KMS-11 (cell line): ENCODE measurements around the gene RALGPS1.

Experiments
- H2AFZ ChIP-seq: fragments of 200-600 bp; sonication (generic); 2 replicates; pipeline ENCODE4 v1.6.1; 2016; ENCODE audit warnings: antibody characterized with exemption, mixed run types, low read depth
- H3K27ac ChIP-seq: fragments of 200-600 bp; sonication (generic); 2 replicates; pipeline ENCODE4 v1.6.1; 2016; ENCODE audit warnings: mild to moderate bottlenecking, mixed run types
- H3K27me3 ChIP-seq: fragments of 200-600 bp; sonication (generic); 2 replicates; pipeline ENCODE4 v1.6.1; 2017; ENCODE audit warnings: mild to moderate bottlenecking, low read depth, mixed run types, moderate library complexity; ENCODE audit not compliant: insufficient read depth
- H3K36me3 ChIP-seq: fragments of 200-600 bp; sonication (generic); 2 replicates; pipeline ENCODE4 v1.6.1; 2017; ENCODE audit warnings: mild to moderate bottlenecking, mixed run types; ENCODE audit not compliant: insufficient read depth
- H3K4me1 ChIP-seq: fragments of 200-600 bp; sonication (generic); 2 replicates; pipeline ENCODE4 v1.6.1; 2016; ENCODE audit warnings: mild to moderate bottlenecking, low read depth, mixed run types; ENCODE audit not compliant: poor library complexity, severe bottlenecking
- H3K4me2 ChIP-seq: fragments of 200-600 bp; sonication (generic); 2 replicates; pipeline ENCODE4 v1.7.0; 2016; ENCODE audit warnings: mild to moderate bottlenecking, mixed run types
- H3K4me3 ChIP-seq: fragments of 200-600 bp; sonication (generic); IDR thresholded peaks from 2 replicates; pipeline ENCODE4 v1.6.1; 2017; ENCODE audit warnings: low read depth, low read length, mixed read lengths; ENCODE audit not compliant: insufficient read depth
- H3K79me2 ChIP-seq: fragments of 200-600 bp; sonication (generic); 2 replicates; pipeline ENCODE4 v1.6.1; 2016; ENCODE audit warnings: low read depth, mixed run types; ENCODE audit not compliant: insufficient read depth
- H3K9ac ChIP-seq: fragments of 200-600 bp; sonication (generic); 2 replicates; pipeline ENCODE4 v1.6.1; 2016; ENCODE audit warnings: mild to moderate bottlenecking, mixed run types
- H4K20me1 ChIP-seq: fragments of 200-600 bp; sonication (generic); 2 replicates; pipeline ENCODE4 v1.6.1; 2016; ENCODE audit warnings: mild to moderate bottlenecking, mixed run types; ENCODE audit not compliant: insufficient read depth
- TF ChIP-seq, protein P1 (sequence below): fragments of 200-600 bp; sonication (generic); conservative IDR thresholded peaks from 2 replicates; pipeline ENCODE4 v1.6.1; 2017; ENCODE audit warnings: low read depth, mild to moderate bottlenecking, antibody characterized with exemption, low read length, moderate library complexity, mixed read lengths

Gene RALGPS1

DNA sequence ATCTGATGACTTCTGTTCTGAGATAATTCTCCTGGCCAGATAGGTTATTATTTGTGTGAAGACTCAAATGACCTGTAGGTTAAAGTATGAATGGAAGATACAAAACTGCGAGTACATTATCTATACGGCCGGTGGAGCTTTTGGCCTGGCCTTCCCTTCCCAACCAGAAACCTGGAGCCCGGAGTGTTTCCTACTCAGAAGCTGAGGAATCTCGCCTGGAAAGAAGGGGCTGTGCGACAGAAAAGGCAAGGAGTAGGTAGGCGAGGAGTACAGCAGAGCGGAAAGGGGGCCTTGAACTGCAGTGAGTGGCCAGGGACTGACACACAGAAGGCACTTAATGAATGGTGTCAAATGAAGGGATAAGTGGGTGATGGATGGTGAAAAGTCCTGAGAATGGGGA lies 173.3 kb downstream of the RALGPS1 start:
- H3K79me2 ChIP-seq: no peaks in the 10 kb centered on the region
- TF ChIP-seq, protein P1, sequence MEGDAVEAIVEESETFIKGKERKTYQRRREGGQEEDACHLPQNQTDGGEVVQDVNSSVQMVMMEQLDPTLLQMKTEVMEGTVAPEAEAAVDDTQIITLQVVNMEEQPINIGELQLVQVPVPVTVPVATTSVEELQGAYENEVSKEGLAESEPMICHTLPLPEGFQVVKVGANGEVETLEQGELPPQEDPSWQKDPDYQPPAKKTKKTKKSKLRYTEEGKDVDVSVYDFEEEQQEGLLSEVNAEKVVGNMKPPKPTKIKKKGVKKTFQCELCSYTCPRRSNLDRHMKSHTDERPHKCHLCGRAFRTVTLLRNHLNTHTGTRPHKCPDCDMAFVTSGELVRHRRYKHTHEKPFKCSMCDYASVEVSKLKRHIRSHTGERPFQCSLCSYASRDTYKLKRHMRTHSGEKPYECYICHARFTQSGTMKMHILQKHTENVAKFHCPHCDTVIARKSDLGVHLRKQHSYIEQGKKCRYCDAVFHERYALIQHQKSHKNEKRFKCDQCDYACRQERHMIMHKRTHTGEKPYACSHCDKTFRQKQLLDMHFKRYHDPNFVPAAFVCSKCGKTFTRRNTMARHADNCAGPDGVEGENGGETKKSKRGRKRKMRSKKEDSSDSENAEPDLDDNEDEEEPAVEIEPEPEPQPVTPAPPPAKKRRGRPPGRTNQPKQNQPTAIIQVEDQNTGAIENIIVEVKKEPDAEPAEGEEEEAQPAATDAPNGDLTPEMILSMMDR: no peak
- no peak overlapping the region for H3K27ac ChIP-seq
- H3K9ac ChIP-seq: no peak overlapping the region
- H3K4me2 ChIP-seq: no peak overlapping the region
- no peaks in the 10 kb centered on the region for H4K20me1 ChIP-seq
- no peak overlapping the region for H2AFZ ChIP-seq
- H3K4me3 ChIP-seq: no peak overlapping the region
- no peaks in the 10 kb centered on the region for H3K27me3 ChIP-seq
- no peaks in the 10 kb centered on the region for H3K36me3 ChIP-seq
- H3K4me1 ChIP-seq: no peaks in the 10 kb centered on the region

DNA sequence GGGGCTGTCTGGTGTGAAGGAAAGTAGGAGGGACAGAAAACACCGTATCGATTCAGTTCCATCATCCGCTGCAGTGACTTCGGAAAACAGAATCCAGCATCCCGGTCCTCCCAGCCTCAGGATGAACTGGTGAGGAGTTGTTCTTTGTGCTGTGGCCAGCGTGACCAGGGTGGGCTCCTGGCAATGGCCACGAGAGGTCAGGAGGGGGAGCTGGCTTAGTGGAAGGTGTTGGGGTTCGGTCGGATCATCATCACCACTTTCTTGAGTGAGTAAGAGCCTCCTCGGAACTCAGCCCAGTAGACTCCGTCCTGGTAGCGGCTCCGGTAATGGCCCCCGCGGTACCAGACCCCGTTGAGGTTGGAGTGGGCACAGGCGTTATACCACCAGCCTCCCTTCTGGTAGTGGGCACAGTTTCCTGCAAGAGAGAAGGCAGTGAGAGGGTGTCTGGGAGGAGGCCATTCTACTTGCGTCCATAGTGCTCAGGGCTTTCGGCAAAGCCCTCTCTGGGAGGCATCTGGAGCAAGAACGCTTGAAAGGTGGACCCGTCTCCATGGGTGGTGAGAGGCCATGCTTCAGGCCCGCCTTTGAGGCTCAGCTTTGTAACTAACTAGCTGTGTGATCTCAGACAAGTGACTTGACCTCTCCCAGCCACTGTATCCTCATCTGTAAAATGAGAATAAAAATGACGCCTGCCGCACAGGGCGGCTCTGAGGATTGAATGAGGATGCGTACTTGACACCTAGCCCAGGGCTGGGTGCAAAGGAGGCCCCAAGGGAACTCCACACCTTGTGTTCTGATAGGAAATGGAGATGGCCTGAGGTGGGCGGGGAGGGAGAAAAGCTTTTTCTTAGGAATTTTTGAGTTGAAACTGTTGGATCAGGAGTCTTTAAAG lies 174.4 kb downstream of the RALGPS1 start:
- no peaks in the 10 kb centered on the region for H3K27me3 ChIP-seq
- H3K27ac ChIP-seq: no peak overlapping the region
- TF ChIP-seq, protein P1: no peak
- no peaks in the 10 kb centered on the region for H4K20me1 ChIP-seq
- H3K9ac ChIP-seq: no peak overlapping the region
- no peaks in the 10 kb centered on the region for H3K36me3 ChIP-seq
- H3K4me1 ChIP-seq: no peaks in the 10 kb centered on the region
- no peaks in the 10 kb centered on the region for H3K79me2 ChIP-seq
- no peak overlapping the region for H3K4me2 ChIP-seq
- no peak overlapping the region for H2AFZ ChIP-seq
- no peak overlapping the region for H3K4me3 ChIP-seq

DNA sequence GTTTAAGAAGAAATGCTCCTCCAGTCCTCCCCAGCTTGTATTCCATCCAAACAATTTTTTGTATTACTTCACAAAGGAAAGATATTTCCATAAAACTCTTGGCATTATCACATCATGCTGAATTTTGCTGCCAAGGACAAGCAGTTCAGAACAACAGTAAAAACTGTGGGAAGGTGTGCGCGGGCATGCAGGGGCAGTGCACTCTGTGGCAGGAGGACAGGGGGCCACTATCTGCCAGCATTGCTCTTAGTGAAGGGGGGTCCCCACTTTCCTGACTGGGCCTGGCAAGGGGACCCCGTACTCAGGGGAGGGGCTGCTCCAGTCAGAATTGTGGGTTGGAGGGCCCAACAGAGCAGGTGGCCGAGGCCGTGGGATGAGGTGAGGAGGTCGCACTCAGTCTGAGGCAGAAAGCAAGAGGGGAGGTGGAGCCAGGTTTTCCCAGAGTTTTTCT lies 175.1 kb downstream of the RALGPS1 start:
- TF ChIP-seq, protein P1: no peak
- Histone ChIP-seq H3K79me2 (no peaks in the 10 kb centered on the region), H3K27me3 (no peaks in the 10 kb centered on the region)

DNA sequence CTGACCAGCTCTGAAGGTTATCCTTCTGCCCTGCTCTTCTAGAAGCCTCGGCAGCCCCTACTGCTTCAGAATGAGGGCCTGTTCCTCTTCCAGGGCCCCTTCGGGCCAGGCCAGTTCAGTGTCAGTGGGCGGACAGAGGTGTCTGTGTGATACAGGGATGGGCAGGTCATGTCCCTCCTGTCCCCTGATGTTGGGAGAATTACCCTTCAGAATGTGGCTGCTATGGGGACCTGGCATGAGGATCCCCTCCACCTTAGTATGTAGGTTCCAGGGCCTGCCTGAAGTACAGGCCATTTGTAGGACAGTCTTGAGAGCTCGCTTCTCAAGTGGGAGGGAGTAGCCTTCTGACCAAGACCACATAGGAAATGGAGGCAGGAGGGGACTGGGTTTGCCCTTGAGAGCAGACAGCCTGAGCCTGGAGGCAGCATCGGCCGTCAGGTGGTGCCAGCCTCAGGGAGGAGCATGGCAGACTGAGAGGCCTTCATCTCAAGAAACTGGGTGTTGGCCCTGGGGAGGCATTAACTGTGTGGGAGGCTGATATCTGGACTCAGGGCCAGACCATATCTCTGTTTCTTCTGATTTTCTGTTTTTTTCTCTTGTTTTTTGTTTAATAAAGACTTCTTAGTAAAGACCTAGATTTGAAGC lies 175.9 kb downstream of the RALGPS1 start:
- H2AFZ ChIP-seq: no peak overlapping the region
- TF ChIP-seq, protein P1: no peak
- no peaks in the 10 kb centered on the region for H3K4me1 ChIP-seq
- H4K20me1 ChIP-seq: no peaks in the 10 kb centered on the region
- no peaks in the 10 kb centered on the region for H3K27me3 ChIP-seq
- H3K4me3 ChIP-seq: no peak overlapping the region
- no peak overlapping the region for H3K27ac ChIP-seq
- H3K79me2 ChIP-seq: no peaks in the 10 kb centered on the region
- no peaks in the 10 kb centered on the region for H3K36me3 ChIP-seq
- no peak overlapping the region for H3K4me2 ChIP-seq
- no peak overlapping the region for H3K9ac ChIP-seq

More for the DNA sequence above, 175.1 kb downstream of the RALGPS1 start:
- H3K4me3 ChIP-seq: no peak overlapping the region
- H3K36me3 ChIP-seq: no peaks in the 10 kb centered on the region
- no peak overlapping the region for H3K27ac ChIP-seq
- no peaks in the 10 kb centered on the region for H3K4me1 ChIP-seq
- H3K9ac ChIP-seq: no peak overlapping the region
- no peak overlapping the region for H3K4me2 ChIP-seq
- no peaks in the 10 kb centered on the region for H4K20me1 ChIP-seq
- H2AFZ ChIP-seq: no peak overlapping the region
